ENCODE data around the gene GALNT1.

DNA sequence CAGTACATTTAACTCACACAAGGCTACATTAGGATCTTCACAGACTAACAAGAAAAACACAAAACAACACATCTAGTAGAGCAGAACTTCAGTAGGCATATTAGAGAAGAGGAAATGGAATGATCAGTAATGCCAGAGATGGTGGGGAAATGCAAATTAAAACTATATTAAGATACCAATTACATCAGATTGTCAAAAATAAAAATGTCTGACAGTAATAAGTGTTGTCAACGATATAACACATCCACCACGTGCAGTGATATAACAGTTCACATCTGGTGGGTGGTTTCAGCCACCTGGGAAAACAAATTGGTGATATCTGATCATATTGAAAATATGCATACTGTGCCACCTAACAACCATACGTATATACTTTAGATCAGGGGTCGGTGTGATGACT is 59.9 kb downstream of the GALNT1 start:
- TF ChIP-seq, protein P1, sequence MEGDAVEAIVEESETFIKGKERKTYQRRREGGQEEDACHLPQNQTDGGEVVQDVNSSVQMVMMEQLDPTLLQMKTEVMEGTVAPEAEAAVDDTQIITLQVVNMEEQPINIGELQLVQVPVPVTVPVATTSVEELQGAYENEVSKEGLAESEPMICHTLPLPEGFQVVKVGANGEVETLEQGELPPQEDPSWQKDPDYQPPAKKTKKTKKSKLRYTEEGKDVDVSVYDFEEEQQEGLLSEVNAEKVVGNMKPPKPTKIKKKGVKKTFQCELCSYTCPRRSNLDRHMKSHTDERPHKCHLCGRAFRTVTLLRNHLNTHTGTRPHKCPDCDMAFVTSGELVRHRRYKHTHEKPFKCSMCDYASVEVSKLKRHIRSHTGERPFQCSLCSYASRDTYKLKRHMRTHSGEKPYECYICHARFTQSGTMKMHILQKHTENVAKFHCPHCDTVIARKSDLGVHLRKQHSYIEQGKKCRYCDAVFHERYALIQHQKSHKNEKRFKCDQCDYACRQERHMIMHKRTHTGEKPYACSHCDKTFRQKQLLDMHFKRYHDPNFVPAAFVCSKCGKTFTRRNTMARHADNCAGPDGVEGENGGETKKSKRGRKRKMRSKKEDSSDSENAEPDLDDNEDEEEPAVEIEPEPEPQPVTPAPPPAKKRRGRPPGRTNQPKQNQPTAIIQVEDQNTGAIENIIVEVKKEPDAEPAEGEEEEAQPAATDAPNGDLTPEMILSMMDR (IDR thresholded peaks at IDR 0.05 in 4 of 5, conservative IDR thresholded peaks at IDR 0.05 in 1 of 5) = no peak
- TF ChIP-seq POLR2A (IDR thresholded peaks at IDR 0.05) = no peak

Data from gastrocnemius medialis (tissue), 4 donors.